ENCODE measurements around the gene TRIM41.

DNA sequence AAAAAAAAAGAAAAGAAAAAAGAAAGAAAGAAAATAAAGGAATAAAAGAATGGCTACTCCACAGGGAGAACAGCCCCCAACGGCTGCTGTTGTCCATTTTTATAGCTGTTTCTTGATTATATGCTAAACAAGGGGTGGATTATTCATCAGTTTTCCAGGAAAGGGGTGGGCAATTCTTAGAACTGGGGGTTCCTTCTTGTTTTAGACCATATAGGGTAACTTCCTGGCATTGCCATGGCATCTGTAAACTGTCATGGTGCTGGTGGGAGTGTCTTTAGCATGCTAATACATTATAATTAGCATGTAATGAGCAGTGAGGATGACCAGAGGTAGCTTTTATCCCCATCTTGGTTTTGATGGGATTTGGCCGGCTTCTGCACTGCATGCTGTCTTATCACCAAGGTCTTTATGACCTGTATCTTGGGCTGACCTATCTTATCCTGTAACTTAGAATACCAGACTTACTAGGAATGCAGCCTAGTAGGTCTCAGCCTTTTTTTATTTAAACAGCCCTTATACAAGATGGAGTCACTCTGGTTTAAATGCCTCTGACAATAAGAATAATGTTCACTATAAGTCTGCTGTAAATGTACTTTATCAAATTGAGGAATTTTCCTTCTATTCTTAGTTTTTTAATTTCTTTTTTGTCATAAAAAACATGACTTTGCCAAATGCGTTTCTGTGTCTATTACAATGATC lies 46.7 kb upstream of the TRIM41 start:
- no peak for TF ChIP-seq GATA2 (IDR thresholded peaks at IDR 0.05; ENCODE audit: low read depth, low read length)
- TF ChIP-seq GATA3 (IDR thresholded peaks at IDR 0.05; ENCODE audit: low read depth, low read length) = no peak

Data from SH-SY5Y (cell line).